Adrenal gland (tissue), 5 donors: Measurements from ENCODE around the gene MAVS.

Experiments
- POLR2A ChIP-seq, 2 donors: fragments of 450-650 bp; IDR thresholded peaks; one replicate each; pipeline ENCODE4 v1.6.1; 2017; ENCODE audit warnings: antibody characterized with exemption in 2 of 2, mild to moderate bottlenecking in 2 of 2, moderate library complexity in 1 of 2
- TF ChIP-seq, protein P1 (sequence below), 6 experiments: fragments of 450-650 bp in 4 of 6; fragments of 200-600 bp in 2 of 6; sonication (generic) in 1 of 6; IDR thresholded peaks; 1 replicate in 5 of 6; 2 replicates in 1 of 6; pipeline versions ENCODE4 v1.5.1 to v1.8.0; 2016 to 2021; ENCODE audit warnings: antibody characterized with exemption in 6 of 6, mild to moderate bottlenecking in 2 of 6, moderate library complexity in 1 of 6
- donor health status: DM: no; HTN: no; CAD: no.

GRCh38 chr20:3813848-3814581 is 32.6 kb upstream of the MAVS start:
- TF ChIP-seq, protein P1, sequence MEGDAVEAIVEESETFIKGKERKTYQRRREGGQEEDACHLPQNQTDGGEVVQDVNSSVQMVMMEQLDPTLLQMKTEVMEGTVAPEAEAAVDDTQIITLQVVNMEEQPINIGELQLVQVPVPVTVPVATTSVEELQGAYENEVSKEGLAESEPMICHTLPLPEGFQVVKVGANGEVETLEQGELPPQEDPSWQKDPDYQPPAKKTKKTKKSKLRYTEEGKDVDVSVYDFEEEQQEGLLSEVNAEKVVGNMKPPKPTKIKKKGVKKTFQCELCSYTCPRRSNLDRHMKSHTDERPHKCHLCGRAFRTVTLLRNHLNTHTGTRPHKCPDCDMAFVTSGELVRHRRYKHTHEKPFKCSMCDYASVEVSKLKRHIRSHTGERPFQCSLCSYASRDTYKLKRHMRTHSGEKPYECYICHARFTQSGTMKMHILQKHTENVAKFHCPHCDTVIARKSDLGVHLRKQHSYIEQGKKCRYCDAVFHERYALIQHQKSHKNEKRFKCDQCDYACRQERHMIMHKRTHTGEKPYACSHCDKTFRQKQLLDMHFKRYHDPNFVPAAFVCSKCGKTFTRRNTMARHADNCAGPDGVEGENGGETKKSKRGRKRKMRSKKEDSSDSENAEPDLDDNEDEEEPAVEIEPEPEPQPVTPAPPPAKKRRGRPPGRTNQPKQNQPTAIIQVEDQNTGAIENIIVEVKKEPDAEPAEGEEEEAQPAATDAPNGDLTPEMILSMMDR (IDR thresholded peaks at IDR 0.05) = no peak
- no peak for TF ChIP-seq POLR2A (IDR thresholded peaks at IDR 0.05)
